Raji (cell line): ENCODE data around the gene FBXO17.
A peak's percentile ranks its signal among the peaks of the same experiment; 100 is the strongest.

Source experiments
- POLR2A ChIP-seq: IDR thresholded peaks from 2 replicates; pipeline ENCODE4 v1.6.1; 2011; ENCODE audit warnings: low read depth, low read length, control low read depth; ENCODE audit not compliant: insufficient read depth

The FBXO17 gene

GRCh38 chr19:38952395-38953165 is 23.0 kb downstream of the FBXO17 start:
- TF ChIP-seq POLR2A = no peak

DNA sequence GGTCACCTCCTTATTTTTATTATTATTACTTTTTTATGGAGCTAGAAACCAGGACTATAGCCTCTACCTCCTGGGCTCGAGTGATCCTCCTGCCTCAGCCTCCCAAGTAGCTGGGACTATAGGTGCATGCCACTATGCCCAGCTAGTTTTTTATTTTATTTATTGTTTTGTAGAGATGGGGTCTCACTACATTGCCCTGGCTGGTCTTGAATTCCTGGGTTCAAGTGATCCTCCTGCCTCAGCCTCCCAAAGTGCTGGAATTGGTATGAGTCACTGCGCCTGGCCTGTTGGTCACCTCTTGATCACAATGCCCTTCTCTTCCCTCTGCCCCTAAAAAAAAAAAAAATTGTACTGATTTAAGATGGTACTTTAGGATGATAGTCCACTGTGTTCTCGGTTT is 24.4 kb downstream of the FBXO17 start:
- TF ChIP-seq POLR2A = no peak

DNA sequence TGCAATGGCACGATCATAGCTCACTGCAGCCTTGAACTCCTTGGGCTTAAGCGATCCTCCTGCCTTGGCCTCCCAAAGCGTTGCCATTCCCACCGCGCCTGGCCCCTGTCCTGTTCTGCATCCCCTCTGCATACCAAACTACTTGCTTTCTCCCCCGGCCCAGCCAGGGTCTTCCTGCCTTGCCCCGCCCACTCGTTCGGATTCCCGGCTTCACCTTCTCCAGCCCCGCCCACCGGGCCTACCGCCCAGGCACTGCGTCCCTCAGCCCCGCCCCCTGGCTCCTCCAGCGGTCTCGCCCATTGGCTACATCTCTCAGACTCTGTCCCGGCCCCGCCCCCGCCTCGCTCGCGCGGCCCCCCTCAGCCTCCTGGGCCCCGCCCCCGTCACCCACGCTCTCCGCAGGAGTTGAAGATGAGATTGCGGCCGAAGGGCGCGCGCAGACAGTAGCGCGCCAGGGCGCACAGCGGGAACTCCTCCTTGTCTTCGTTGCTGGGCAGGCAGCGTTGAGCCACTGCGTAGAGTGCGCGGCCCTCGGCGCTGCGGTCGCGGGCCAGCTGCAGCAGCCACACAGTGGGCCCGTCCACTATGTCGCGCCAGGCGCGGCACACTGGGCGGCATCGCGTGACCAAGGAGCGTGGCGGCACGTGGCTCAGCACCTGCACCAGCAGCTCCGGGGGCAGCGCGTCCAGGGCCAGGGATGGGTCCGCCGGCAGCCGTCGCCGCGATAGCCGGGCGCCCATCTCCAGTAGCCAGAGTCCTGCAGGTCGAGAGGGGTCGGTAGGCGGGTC is 25.8 kb downstream of the FBXO17 start:
- no peak for TF ChIP-seq POLR2A

DNA sequence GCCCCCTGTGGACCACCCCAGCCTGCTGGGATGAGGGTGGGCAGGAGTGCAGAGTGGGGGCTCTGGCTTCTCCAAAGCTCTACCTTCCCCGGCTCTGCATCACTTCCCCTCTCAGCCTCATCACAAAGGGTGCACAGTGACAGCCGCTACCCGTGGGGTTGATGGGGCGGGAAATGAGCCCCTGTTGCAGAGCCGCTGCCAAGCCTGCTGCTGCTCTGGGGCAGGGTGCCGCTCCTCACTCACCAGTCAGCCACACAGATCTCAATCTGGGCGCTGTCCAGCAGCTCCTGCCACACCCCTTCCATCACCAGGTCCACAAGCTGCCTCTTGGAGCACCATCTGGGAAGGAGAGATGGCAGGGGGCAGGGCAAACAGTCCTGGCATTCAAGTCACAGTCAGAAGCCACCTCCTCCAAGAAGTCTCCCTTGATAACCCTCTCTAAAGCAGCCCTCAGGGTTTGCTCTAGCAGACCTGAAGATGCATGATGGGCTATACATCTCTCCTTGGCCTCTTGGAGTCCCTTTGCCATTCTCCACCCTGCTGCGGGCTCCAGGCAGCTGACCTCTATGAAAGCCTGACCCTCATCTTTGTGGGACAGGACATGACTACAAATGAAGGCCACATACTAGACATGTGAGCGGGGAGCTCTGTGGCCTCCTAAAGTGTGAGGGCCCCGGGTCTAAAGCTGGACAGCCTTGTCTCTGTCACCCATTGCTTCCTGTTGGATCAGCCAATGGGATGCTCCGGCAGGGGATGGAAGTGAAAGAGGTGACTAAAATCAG is 29.1 kb downstream of the FBXO17 start:
- TF ChIP-seq POLR2A = no peak

GRCh38 chr19:38945562-38946228 is 29.8 kb downstream of the FBXO17 start:
- TF ChIP-seq POLR2A = no peak

GRCh38 chr19:38944981-38945506 is 30.5 kb downstream of the FBXO17 start:
- TF ChIP-seq POLR2A = no peak

DNA sequence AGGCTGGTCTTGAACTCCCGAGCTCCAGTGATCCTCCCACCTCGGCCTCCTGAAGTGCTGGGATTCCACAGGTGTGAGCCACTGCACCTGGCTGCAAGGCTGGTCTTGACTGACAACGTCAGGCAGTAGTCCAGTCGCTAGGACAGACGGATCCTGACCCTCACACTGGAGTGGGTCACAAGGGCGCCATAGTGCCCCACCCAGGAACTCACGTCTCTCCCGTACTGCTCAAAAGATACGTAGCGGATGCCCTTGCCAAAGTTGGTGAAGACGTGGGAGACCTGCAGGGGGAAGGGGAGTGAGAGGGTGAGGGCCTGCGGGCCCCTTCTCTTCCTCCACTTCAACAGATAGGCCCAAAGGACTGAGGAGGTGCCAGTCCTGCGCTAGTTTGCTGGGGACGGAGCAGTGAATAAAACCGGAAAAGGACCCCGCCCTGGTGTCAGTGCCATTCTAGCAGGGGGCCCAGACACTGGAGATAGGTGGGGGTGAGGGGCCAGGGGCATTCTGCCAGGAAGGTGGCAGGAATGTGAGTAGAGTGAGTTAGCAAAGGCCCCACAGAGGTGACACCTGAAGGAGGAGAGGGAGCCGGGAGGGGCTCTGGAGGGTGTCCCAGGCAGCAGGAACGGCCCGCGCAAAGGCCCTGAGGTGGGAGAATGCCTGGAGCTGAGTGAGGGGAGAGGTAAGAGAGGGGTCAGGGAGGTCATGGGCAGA is 32.9 kb downstream of the FBXO17 start:
- TF ChIP-seq POLR2A = no peak

DNA sequence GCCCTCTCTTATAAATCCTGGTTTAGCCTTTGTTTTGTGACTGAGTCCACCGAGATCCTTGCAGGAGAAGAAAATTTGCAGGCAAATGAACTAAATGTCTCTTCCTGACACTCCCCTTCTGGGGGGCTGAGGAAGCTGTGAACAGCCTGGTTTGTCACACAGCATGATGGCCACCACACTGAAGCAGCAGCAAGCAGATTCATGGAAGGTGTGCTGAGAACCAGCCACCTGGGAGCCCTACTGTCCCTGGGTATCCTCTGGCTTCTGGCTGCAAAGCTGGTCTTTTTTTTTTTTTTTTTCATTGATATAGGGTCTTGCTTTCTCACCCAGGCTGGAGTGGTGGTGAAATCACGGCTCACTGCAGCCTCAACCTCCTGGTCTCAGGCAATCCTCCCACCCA is 33.6 kb downstream of the FBXO17 start:
- TF ChIP-seq POLR2A = no peak

DNA sequence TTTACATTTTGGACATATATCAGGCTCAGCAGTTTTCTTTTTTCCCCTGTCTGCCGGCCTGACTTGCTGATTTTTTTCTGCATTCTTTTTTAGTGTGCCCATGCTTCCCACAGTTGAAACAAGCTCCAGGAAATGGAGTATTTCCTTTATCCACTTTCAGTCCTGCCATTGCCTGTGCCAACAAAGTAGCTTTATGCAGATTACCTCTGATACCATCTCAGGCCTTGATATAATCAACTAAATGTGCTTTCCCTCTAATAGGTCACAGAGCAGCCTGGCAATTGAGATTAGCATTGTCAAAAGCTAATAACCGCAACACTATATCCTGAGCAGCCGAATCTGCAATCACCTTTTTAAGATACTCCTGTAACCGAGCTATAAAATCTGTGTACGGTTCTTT is 35.6 kb downstream of the FBXO17 start:
- TF ChIP-seq POLR2A = no peak

GRCh38 chr19:38933544-38933943 is 42.0 kb downstream of the FBXO17 start:
- no peak for TF ChIP-seq POLR2A

DNA sequence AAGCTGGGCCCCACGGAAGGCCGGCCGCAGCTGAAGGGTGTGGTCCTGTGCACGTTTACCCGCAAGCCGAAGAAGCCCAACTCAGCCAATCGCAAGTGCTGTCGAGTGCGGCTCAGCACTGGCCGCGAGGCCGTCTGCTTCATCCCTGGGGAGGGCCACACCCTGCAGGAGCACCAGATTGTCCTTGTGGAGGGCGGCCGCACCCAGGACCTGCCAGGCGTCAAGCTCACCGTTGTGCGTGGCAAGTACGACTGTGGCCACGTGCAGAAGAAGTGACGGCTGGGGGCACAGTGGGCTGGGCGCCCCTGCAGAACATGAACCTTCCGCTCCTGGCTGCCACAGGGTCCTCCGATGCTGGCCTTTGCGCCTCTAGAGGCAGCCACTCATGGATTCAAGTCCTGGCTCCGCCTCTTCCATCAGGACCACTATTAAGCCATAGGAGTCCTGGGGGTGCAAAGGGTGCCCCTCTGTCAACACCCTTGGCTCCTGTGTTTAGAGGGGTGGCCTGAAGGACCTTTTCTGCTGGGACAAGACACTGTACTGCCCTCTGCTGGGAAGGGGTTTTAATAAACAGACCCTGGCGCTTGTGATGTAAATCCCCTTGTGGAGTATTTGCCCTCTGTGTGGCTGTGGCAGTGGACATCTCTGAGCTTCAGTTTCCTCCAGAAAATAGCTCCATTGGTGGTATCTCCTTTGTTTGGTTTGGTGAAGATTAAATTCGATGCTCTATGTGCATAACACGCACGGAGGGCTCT is 42.9 kb downstream of the FBXO17 start:
- no peak for TF ChIP-seq POLR2A

GRCh38 chr19:38931521-38931793 is 44.1 kb downstream of the FBXO17 start:
- TF ChIP-seq POLR2A = no peak

- peak; percentile 94 for TF ChIP-seq POLR2A
Observed at GRCh38 chr19:38930776-38931520, 44.6 kb downstream of the FBXO17 start, which contains the start of gene MRPS12. Gene MRPS12 (plus strand): TSS chr19:38930944. CDS start chr19:38931295, 351 bp downstream.
